Measurements from ENCODE around the gene MYEF2. TPM values are rescaled to one million over a fixed set of nuclear protein-coding genes. Genes with fewer than 3 reads are reported as not detected.
A peak's percentile ranks its signal among the peaks of the same experiment; 100 is the strongest.

The MYEF2 gene
- total RNA-seq, 1 donor from 2014 or later = 22.6 TPM

DNA sequence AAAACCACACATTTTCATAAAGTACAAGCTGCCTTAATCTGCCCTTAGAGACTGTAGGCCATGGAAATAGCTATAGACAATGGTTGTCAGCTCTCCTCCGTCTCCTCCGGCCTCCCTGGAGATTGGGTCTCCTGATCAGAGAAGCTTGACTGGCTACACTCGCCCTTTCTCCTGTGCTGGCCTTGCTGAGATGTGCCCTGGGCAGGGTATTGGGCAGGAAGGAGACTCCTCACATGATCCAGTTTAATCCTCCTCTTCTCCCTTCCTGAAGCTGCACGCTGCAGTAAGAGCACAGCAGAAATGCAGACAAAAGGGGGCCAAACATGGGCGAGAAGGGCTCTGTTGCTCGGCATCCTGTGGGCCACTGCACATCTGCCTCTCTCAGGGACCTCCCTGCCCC is 57.4 kb downstream of the MYEF2 start, which contains the start of gene SLC24A5:
TSS of gene SLC24A5 (plus strand) at position 246 of the 400 bp plus-strand sequence. CDS start at position 301, 55 bp downstream.
- FAIRE-seq = no peak

DNA sequence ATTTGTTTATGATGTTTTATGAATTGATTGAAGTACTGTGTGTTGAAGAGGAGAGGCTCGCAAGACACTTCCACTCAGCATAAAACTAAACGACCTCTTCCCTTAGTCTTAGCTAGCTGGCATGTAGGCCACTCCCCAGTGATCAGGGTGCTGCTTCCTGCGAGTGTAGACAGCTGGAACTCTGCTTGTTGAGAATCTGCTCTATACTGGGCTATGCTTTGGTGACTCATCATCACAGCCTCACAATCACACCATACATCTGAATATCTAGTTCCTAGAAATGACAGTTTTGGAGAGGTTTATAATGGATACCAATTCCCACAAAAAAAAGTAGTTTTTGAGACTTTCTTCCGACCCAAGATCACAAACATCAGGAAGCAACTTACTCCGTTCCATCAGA is 58.8 kb downstream of the MYEF2 start:
- TF ChIP-seq, protein P1, sequence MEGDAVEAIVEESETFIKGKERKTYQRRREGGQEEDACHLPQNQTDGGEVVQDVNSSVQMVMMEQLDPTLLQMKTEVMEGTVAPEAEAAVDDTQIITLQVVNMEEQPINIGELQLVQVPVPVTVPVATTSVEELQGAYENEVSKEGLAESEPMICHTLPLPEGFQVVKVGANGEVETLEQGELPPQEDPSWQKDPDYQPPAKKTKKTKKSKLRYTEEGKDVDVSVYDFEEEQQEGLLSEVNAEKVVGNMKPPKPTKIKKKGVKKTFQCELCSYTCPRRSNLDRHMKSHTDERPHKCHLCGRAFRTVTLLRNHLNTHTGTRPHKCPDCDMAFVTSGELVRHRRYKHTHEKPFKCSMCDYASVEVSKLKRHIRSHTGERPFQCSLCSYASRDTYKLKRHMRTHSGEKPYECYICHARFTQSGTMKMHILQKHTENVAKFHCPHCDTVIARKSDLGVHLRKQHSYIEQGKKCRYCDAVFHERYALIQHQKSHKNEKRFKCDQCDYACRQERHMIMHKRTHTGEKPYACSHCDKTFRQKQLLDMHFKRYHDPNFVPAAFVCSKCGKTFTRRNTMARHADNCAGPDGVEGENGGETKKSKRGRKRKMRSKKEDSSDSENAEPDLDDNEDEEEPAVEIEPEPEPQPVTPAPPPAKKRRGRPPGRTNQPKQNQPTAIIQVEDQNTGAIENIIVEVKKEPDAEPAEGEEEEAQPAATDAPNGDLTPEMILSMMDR (IDR thresholded peaks at IDR 0.05; ENCODE audit: insufficient read depth, low read depth, low read length) = no peak
- no peak for TF ChIP-seq EZH2 (IDR thresholded peaks at IDR 0.05; ENCODE audit: insufficient read depth, low read length)
- FAIRE-seq = no peak
- Histone ChIP-seq H3K79me2 (ENCODE audit: insufficient read depth, low read length) (no peaks in the 10 kb centered on the region), H3K4me1 (ENCODE audit: insufficient read depth, low read length) (no peaks in the 10 kb centered on the region), H3K36me3 (ENCODE audit: insufficient read depth, low read length) (no peaks in the 10 kb centered on the region), H4K20me1 (ENCODE audit: insufficient read depth, low read length) (no peaks in the 10 kb centered on the region), H3K4me3 (ENCODE audit: insufficient read depth, low read depth, low read length) (no peak overlapping the region), H3K9me3 (ENCODE audit: insufficient read depth, low read depth, low read length) (no peaks in the 10 kb centered on the region), H3K4me2 (ENCODE audit: low read length) (no peak overlapping the region), H3K27me3 (ENCODE audit: insufficient read depth, low read length) (peaks cover 2% of the 10 kb centered on the region), H2AFZ (ENCODE audit: low read depth, low read length) (no peak overlapping the region), H3K9ac (ENCODE audit: low read length) (no peak overlapping the region), H3K27ac (ENCODE audit: low read depth, low read length) (no peak overlapping the region)
- no peak overlapping the region for H3K27ac Mint-ChIP-seq (ENCODE audit: unreplicated experiment)
- H3K36me3 Mint-ChIP-seq (ENCODE audit: low read depth, unreplicated experiment) = no peaks in the 10 kb centered on the region
- no peaks in the 10 kb centered on the region for H3K4me1 Mint-ChIP-seq (ENCODE audit: low read depth, unreplicated experiment)
- no peaks in the 10 kb centered on the region for H3K9me3 Mint-ChIP-seq (ENCODE audit: unreplicated experiment)
- no peak overlapping the region for H3K4me3 Mint-ChIP-seq (ENCODE audit: unreplicated experiment)
- no peaks in the 10 kb centered on the region for H3K27me3 Mint-ChIP-seq (ENCODE audit: low read depth, unreplicated experiment)
- no peak for DNase-seq (ENCODE audit: low read depth)

More for the DNA sequence above, 57.4 kb downstream of the MYEF2 start, which contains the start of gene SLC24A5:
- peak within 1 kb of the TSS; percentile 21 for H2AFZ ChIP-seq (ENCODE audit: low read depth, low read length)
- H3K36me3 ChIP-seq (ENCODE audit: insufficient read depth, low read length) = no peaks in the 10 kb centered on the region
- no peaks in the 10 kb centered on the region for H3K27me3 ChIP-seq (ENCODE audit: insufficient read depth, low read length)
- no peak for TF ChIP-seq EZH2 (IDR thresholded peaks at IDR 0.05; ENCODE audit: insufficient read depth, low read length)
- TF ChIP-seq, protein P1 (IDR thresholded peaks at IDR 0.05; ENCODE audit: insufficient read depth, low read depth, low read length) = no peak
- H3K27ac ChIP-seq (ENCODE audit: low read depth, low read length) = no peak within 1 kb of the TSS
- no peaks in the 10 kb centered on the region for H3K36me3 Mint-ChIP-seq (ENCODE audit: low read depth, unreplicated experiment)
- H3K27ac Mint-ChIP-seq (ENCODE audit: unreplicated experiment) = no peak within 1 kb of the TSS
- DNase-seq (ENCODE audit: low read depth) = no peak
- H3K4me3 Mint-ChIP-seq (ENCODE audit: unreplicated experiment) = no peak within 1 kb of the TSS
- no peaks in the 10 kb centered on the region for H3K27me3 Mint-ChIP-seq (ENCODE audit: low read depth, unreplicated experiment)
- no peaks in the 10 kb centered on the region for H3K4me1 Mint-ChIP-seq (ENCODE audit: low read depth, unreplicated experiment)
- no peaks in the 10 kb centered on the region for H3K9me3 ChIP-seq (ENCODE audit: insufficient read depth, low read depth, low read length)
- H3K9me3 Mint-ChIP-seq (ENCODE audit: unreplicated experiment) = no peaks in the 10 kb centered on the region
- no peaks in the 10 kb centered on the region for H3K79me2 ChIP-seq (ENCODE audit: insufficient read depth, low read length)
- no peak within 1 kb of the TSS for H3K9ac ChIP-seq (ENCODE audit: low read length)
- no peak within 1 kb of the TSS for H3K4me2 ChIP-seq (ENCODE audit: low read length)
- no peak within 1 kb of the TSS for H3K4me3 ChIP-seq (ENCODE audit: insufficient read depth, low read depth, low read length)
- H4K20me1 ChIP-seq (ENCODE audit: insufficient read depth, low read length) = no peaks in the 10 kb centered on the region
- H3K4me1 ChIP-seq (ENCODE audit: insufficient read depth, low read length) = no peaks in the 10 kb centered on the region

DNA sequence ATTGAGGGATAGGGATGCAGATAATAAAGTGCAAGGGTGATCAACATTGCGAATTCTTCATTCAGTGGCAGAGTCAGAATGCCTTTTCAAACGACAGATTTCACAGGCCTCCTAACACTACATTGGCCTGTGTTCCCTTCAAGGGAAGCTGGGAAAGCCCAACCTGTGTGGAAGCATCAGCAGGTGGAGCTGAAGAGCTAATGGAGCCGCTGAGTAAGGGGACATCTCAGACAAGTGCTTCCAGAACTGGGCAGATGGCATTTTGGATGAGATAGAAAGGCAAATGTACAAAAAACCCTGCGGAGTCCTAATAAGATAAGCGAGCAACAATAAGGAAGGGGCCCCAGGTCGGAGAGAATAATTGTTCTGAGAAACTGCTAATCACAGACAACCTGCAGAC is 65.9 kb downstream of the MYEF2 start:
- H3K36me3 Mint-ChIP-seq (ENCODE audit: low read depth, unreplicated experiment) = no peaks in the 10 kb centered on the region

More for the DNA sequence above, 65.9 kb downstream of the MYEF2 start:
- no peaks in the 10 kb centered on the region for H3K9me3 ChIP-seq (ENCODE audit: insufficient read depth, low read depth, low read length)
- H3K4me3 Mint-ChIP-seq (ENCODE audit: unreplicated experiment) = no peak overlapping the region
- no peak overlapping the region for H3K9ac ChIP-seq (ENCODE audit: low read length)
- no peaks in the 10 kb centered on the region for H4K20me1 ChIP-seq (ENCODE audit: insufficient read depth, low read length)
- no peak overlapping the region for H3K4me2 ChIP-seq (ENCODE audit: low read length)
- no peaks in the 10 kb centered on the region for H3K4me1 Mint-ChIP-seq (ENCODE audit: low read depth, unreplicated experiment)
- no peak overlapping the region for H3K4me3 ChIP-seq (ENCODE audit: insufficient read depth, low read depth, low read length)
- no peaks in the 10 kb centered on the region for H3K9me3 Mint-ChIP-seq (ENCODE audit: unreplicated experiment)
- TF ChIP-seq, protein P1 (IDR thresholded peaks at IDR 0.05; ENCODE audit: insufficient read depth, low read depth, low read length) = peak; percentile 40
- no peak for TF ChIP-seq EZH2 (IDR thresholded peaks at IDR 0.05; ENCODE audit: insufficient read depth, low read length)
- H3K27me3 Mint-ChIP-seq (ENCODE audit: low read depth, unreplicated experiment) = peaks cover 7% of the 10 kb centered on the region
- H3K4me1 ChIP-seq (ENCODE audit: insufficient read depth, low read length) = no peaks in the 10 kb centered on the region
- no peak overlapping the region for H2AFZ ChIP-seq (ENCODE audit: low read depth, low read length)
- peaks cover 2% of the 10 kb centered on the region for H3K27me3 ChIP-seq (ENCODE audit: insufficient read depth, low read length)
- no peak overlapping the region for H3K27ac Mint-ChIP-seq (ENCODE audit: unreplicated experiment)
- H3K79me2 ChIP-seq (ENCODE audit: insufficient read depth, low read length) = no peaks in the 10 kb centered on the region
- FAIRE-seq = no peak
- H3K27ac ChIP-seq (ENCODE audit: low read depth, low read length) = no peak overlapping the region
- peak; percentile 12 for DNase-seq (ENCODE audit: low read depth)
- H3K36me3 ChIP-seq (ENCODE audit: insufficient read depth, low read length) = no peaks in the 10 kb centered on the region

Data from astrocyte (in vitro differentiated cells and primary cell).